Measurements from ENCODE around the gene FPR1.

FPR1 gene

DNA sequence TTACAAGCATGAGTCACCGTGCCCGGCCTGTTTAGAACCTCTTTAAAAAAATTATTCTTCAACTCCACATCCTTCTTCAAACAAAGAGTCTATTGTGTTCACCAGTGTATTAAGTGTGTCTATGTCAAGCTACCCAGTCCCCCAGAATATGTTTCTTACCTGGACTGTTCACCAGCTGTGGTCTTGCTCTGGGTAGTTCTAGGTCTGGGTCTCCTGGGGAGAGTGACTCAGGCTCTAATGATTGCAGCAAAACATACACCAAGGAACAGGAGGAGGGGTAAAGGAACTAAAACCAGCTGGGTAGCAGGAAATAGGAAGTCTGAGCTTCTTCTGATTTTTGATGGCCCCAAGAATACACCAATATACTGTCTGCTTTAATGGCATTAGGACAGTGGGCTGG is at the start of gene FPR1:
TSS of gene FPR1 (minus strand) at position 224 of the 400 bp plus-strand sequence. CDS start 4,884 bp downstream, outside the sequence.
- FAIRE-seq = no peak

- FAIRE-seq = no peak
Measured at GRCh38 chr19:51800473-51801244, 49.0 kb upstream of the FPR1 start.

DNA sequence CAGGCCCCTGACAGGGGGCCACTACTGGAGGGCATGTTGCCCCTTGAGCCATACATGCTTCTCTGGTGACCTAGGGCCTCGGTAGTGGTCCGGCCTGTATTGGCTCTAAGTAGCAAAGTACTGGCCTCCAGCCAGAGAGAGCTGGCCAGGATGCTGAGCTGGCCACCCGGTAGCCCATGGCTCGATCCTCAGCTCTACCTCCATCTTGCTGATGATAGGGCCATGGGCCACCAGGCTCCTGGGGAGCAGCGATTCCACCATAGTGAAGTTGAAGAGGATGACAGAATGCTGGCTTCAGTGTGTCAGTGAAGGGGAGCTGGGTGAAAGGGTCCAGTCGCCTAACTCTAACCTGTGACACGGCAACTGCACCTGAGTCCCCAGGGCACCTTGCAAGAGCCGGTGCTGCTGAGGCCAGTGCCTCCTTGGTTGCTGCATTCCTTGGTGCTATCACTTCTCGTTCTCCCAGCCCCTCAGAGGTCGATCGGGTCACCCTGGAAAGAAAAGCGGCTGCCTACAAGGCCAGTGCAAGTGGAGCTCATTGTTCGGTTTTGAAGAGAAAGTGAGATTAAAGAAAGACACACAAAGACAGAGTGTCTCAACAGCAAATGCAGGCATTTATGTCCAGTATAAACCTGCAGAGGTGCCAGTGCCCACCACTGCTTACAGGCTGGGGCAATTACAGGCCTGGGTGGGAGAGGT is 48.2 kb upstream of the FPR1 start:
- FAIRE-seq = no peak

- FAIRE-seq = no peak
Measured at GRCh38 chr19:51799034-51799773, 47.5 kb upstream of the FPR1 start.

- FAIRE-seq = no peak
Measured at GRCh38 chr19:51798062-51798461, 46.4 kb upstream of the FPR1 start.

GRCh38 chr19:51797480-51797879 is 45.8 kb upstream of the FPR1 start:
- no peak for FAIRE-seq

DNA sequence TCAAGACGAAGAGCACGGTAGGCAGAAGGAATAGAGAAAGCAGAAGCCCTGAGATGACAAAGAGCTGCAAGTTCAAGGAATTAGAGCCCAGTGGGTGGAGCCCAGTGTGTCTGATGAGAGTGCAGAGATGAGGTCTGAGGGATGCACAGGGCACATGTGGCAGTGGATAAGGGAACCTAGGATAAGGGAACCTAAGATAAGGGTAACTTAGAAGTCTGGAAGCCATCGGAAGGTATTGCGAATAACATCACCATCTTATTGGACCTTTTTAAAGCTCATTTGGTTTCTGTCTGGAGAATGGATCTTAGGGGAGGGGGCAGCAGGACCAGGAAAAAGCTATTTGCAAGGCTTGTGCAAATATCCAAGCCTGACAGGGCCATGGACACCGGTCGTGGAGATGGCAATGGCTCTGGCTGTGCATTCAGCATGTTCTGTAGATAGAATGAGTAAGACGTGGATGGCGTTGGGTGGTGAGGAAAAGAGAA is 44.6 kb upstream of the FPR1 start:
- FAIRE-seq = no peak

- FAIRE-seq = no peak
Measured at GRCh38 chr19:51794885-51795490, 43.3 kb upstream of the FPR1 start, which contains the start of gene FPR3. Gene FPR3, plus strand, starts transcription at chr19:51795157. Its CDS starts 28,592 bp downstream, at chr19:51823749.

- no peak for FAIRE-seq
Measured at GRCh38 chr19:51793994-51794393, 42.3 kb upstream of the FPR1 start.

- no peak for FAIRE-seq
Measured at GRCh38 chr19:51792932-51793331, 41.3 kb upstream of the FPR1 start.

DNA sequence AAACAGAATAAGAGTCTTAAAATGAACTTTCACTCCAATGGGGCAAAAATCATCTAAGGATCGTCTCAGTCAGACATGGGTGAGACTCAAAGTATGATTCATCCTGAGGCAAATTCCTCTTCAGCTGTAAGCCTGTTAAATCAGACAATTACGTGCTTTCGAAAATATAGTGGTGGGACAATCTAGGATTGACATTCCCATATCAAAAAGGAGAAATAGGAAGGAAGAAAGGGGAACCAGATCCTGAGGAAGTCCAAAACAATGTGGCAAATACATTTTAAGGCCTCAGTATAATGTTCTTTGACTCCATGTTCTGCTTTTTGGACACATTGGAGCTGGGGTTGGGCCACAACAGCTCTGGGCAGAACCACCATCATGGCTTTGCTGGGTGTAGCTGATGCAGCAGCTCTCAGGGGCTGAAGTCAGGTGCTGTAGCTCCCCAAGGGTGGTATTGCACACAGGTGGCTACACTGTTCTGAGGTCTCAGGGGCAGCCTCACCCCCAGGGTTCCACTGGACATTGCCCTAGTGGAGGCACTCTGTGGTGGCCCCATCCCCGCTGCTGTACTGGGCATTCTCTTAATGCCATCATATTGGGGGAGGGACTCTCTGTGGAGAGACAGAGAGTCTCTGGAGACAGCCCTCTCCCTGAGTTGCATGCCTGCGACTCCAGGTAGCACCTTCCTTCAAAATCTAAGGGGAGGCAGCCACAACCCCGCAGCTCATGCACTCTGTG is 37.5 kb upstream of the FPR1 start:
- no peak for FAIRE-seq

DNA sequence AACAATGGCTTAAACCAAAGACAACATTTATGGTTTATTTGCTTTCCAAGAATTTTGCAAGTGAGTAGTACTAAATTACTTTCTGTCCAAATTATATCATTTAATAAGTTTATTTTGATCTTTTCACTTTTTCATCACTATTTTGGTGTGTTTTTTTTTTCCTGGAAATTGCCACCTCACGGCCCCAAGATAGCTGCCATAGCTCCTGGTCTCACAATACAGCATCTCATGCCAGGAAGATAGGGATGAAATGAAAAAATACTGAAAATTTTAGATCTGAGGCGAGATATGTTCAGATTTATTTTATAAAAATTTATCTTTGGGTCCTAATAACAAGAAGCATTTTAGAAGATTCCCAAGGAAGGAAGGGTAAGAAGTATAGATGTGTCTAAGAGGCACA is 36.4 kb upstream of the FPR1 start:
- no peak for FAIRE-seq

DNA sequence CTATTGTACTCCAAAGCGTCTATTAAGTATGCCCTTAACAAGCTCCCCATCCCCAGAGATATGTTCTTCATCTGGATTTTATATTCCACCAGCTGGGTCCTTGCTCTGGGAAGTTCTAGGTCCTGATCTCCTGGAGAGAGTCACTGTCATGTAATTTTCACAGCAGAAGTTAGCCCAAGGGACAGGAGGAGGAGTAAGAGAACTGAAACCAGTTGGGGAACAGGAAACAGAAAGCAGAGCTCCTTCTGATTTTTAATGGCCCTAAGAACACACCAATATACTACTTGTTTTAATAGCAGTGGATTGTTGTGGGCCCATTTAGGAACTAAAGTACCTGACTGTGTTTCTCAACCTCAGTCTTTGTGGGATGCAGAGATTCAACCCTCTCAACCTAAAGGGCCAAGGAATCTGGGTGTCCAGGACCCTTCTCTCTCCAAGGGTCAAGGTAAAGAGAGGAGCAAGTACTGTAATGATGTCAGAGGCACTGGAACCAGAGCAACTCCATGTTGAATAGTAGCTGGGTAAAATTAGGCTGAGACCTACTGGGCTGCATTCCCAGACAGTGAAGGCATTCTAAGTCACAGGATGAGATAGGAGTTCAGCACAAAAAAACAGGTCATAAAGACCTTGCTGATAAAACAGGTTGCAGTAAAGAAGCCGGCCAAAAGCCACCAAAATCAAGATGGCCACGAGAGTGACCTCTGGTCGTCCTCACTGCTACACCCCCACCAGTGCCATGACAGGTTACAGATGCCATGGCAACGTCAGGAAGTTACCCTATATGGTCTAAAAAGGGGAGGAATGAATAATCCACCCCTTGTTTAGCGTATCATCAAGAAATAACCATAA is 35.2 kb upstream of the FPR1 start:
- no peak for FAIRE-seq

GRCh38 chr19:51784922-51785690 is 33.4 kb upstream of the FPR1 start:
- FAIRE-seq = no peak

DNA sequence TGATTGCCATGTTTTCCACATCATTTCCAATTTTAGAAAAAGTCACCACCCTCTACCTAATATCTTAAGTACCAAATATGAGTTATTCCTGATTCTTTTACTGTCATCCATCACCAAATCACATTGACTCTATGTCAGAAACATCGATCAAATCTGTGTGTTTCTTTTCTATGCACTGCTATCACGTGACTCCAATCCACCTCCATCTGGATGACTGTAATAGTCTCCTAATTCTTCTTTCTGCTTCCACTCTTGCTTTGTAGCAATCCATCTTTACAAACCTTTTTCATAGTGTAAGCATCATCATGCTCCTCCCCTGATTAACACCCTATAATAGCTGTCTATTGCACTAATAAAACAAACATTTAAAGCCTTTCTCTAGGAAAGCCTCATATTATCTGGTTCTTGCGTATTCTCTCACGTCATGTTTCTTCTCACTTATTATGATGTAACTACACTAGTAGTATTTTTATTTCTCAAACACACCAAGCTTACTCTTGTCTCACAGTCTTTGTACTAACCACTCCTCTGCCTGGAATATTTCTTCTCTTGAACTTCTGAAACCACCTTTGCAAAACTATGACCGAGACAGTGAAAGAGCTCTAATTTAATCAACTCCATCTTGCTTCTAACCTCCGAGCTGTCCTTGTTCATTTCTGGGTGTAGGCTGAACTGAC is 32.6 kb upstream of the FPR1 start:
- FAIRE-seq = no peak

DNA sequence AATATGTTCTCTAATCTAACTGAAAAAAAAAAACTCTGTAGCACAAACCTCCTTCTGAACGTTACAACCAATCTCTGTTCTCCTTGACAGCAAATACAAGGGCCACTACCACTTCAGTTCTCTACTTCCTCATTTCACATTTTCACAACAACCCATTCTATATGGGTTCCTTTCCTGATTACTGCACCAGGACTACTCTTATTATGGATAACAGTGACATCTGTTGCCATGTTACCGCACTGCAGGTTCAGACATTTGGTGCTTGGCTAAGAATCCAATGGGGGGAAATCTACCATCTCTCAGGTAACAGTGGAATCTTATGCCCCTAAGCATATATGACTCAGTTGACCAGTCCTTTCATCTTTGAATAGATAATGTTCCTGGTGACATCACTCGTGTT is 31.7 kb upstream of the FPR1 start:
- FAIRE-seq = no peak

- no peak for FAIRE-seq
Measured at GRCh38 chr19:51781999-51782398, 30.3 kb upstream of the FPR1 start.

GRCh38 chr19:51780270-51780669 is 28.6 kb upstream of the FPR1 start:
- no peak for FAIRE-seq

DNA sequence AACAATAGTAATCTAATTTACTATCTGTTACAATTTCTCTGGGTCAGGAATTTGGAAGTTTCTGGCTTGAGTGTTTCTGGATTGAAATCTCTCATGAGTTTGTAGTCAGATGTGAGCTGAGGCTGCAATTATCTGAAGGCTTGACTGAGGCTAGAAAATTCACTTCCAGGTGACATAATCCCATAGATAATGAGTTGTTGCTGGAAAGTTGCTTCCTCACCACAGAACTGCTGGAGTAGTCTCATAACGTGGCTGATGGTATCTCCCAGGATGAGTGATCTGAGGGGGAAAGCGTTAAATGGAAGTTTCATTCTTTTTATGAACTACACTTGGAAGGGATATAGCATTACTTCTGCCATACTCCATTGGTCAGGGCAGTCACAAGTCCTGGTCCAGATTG is 28.0 kb upstream of the FPR1 start:
- no peak for FAIRE-seq

DNA sequence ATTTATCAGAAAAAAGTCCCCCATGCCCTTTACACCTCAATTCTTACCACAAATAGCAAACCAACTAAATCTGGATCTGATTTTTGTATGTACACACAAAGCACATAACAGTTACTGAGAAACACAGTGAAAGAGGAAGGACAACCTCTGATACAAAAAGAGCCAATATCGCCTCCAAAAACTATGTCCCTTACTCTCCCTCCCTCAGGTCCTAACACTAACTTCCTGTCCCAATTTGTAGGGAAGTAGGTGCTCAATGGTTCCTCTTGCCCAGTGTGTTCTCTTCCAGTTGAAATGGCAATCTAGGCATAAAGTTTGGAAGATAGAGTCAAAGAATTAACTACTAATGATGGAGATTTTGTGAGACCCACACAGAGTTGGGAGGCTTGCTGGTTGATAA is 27.5 kb upstream of the FPR1 start:
- no peak for FAIRE-seq
